Fibroblast of the conjunctiva (primary cell): ENCODE data around the gene CD247.

Experiments
- DNase-seq: peaks from one replicate; pipeline ENCODE4 v3.0.0-alpha.2; 2010; ENCODE audit warnings: low read depth

The CD247 gene

GRCh38 chr1:167512046-167512654 lies 6.2 kb downstream of the CD247 start:
- no peak for DNase-seq

GRCh38 chr1:167511374-167511986 lies 6.8 kb downstream of the CD247 start:
- DNase-seq, result no peak

- no peak for DNase-seq
Observed at GRCh38 chr1:167510881-167511280, 7.4 kb downstream of the CD247 start.

- DNase-seq, result no peak
Observed at GRCh38 chr1:167510244-167510643, 8.1 kb downstream of the CD247 start.

GRCh38 chr1:167509587-167509986 lies 8.7 kb downstream of the CD247 start:
- no peak for DNase-seq

- DNase-seq, result no peak
Observed at GRCh38 chr1:167507719-167508118, 10.6 kb downstream of the CD247 start.

- DNase-seq, result no peak
Observed at GRCh38 chr1:167504467-167504827, 13.9 kb downstream of the CD247 start.

- no peak for DNase-seq
Observed at GRCh38 chr1:167503626-167504466, 14.5 kb downstream of the CD247 start.

- no peak for DNase-seq
Observed at GRCh38 chr1:167502719-167503462, 15.4 kb downstream of the CD247 start.

GRCh38 chr1:167502192-167502551 lies 16.2 kb downstream of the CD247 start:
- no peak for DNase-seq

- no peak for DNase-seq
Observed at GRCh38 chr1:167501515-167502191, 16.7 kb downstream of the CD247 start.

GRCh38 chr1:167500283-167500860 lies 18.0 kb downstream of the CD247 start:
- no peak for DNase-seq

- DNase-seq, result no peak
Observed at GRCh38 chr1:167499664-167500101, 18.6 kb downstream of the CD247 start.

- DNase-seq, result no peak
Observed at GRCh38 chr1:167499106-167499505, 19.2 kb downstream of the CD247 start.

GRCh38 chr1:167496797-167497619 lies 21.3 kb downstream of the CD247 start:
- no peak for DNase-seq

- DNase-seq, result no peak
Observed at GRCh38 chr1:167493372-167493771, 25.0 kb downstream of the CD247 start.

- no peak for DNase-seq
Observed at GRCh38 chr1:167492481-167492910, 25.8 kb downstream of the CD247 start.

- DNase-seq, result no peak
Observed at GRCh38 chr1:167491586-167492461, 26.5 kb downstream of the CD247 start.

GRCh38 chr1:167490765-167491164 lies 27.6 kb downstream of the CD247 start:
- DNase-seq, result no peak
